GM12864 (cell line): ENCODE results near the gene NELL2.

Experiments used
- DNase-seq: peaks from one replicate; pipeline ENCODE4 v3.0.0-alpha.2; 2011; ENCODE audit warnings: low read depth
- H3K4me3 ChIP-seq: 2 replicates; pipeline ENCODE4 v1.5.1; 2011; ENCODE audit warnings: mild to moderate bottlenecking, low read depth, low read length, control low read depth
- CTCF ChIP-seq: IDR thresholded peaks from 2 replicates; pipeline ENCODE4 v1.5.1; 2011; ENCODE audit warnings: low read depth, mild to moderate bottlenecking, moderate library complexity, low read length, control low read depth, inconsistent platforms; ENCODE audit errors: missing control alignments

NELL2 gene

DNA sequence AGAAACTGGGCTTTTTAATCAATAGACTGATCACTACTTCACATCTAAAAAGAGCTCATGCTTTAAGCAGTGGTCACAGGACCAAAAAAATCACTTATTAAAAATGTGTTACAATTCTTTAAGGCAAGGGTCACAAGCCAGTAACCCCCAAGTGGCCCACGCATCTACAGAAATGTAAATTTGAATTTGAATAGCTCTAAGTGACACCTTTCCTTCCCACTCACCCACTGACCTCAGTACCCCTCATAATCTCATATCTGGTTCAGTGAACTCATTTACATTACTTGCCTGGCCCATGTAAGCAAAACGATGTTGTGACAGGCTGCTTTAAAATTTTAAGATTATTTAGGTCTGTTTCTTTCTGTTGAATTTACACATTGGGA, 27.4 kb downstream of the NELL2 start:
- TF ChIP-seq CTCF = no peak
- peak; percentile 16 for DNase-seq
- H3K4me3 ChIP-seq = no peak overlapping the region

DNA sequence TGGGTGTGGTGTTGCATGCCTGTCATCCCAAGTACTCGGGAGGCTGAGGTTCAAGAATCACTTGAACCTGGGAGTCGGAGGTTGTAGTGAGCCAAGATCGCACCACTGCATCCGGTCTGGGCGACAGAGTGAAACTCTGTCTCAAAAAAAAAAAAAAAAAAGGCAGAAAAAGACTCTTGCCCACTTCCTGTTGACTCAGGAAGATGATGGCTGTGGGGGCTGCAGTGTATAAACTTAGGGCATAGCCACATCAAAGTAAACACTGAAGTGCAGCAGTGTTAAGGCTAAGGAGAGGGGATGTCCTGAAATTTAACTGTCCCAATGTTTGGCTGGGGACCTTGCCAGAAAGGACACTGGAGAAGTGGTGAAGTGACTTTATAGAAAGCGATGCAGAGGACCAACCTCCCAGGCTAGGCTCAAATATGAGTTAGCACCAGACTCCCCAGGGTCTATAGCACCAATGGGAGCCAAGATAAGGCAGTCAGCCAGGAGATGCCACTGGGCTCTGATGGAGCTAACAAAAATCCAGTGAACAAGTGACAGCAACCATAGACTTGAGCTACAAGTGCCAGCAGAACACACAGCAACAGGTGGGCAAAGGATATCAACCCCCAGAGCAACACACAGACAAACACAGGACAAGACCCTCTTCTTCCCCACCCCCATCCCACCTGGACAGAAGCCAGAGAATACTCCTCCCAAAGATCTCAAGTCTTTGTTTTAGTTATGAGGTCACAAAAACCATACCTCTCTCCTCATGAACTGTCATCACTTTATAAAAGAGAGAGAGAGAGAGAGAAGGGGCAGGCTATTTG, 28.0 kb downstream of the NELL2 start:
- no peak for TF ChIP-seq CTCF
- H3K4me3 ChIP-seq = no peak overlapping the region
- DNase-seq = peak; percentile 49

DNA sequence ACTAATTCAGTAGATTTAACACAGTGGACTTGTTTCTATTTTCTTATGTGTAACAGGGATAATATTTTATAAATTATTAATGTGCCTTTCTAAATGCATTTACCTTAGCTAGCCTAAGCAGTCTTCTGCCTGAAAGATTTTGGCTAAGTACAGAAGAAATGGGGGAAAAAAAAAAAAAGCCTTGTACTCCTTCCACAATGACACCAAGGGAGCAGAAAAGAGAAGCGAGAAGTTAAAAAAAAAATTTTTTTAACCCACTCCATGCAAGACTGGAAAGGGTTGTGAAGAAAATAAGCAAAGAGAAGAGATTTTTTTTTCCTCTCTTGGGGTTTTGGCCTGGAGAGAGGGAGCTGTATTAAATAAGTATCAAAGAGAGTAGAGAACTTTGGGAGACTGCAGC, 28.7 kb downstream of the NELL2 start:
- TF ChIP-seq CTCF = no peak
- no peak overlapping the region for H3K4me3 ChIP-seq
- DNase-seq = no peak

GRCh38 chr12:44846826-44847225, 29.3 kb downstream of the NELL2 start:
- DNase-seq = no peak
- H3K4me3 ChIP-seq = no peak overlapping the region
- TF ChIP-seq CTCF = no peak

DNA sequence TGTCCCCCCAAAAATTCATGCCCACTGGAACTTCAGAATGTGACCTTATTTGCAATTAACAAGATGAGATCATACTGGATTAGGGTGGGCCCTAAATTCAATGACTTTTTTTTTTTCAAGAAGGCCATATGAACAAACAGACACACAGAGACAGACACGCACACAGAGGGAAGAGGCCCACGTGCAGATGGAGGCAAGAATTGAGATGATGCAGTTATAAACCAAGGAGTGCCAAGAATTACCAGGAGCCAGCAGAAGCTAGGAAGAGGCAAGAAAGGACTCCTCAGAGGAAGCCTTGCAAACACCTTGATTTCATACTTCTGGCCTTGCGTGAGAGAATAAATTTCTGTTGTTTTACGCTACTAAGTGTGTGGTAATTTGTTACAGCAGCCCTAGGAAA, 33.4 kb downstream of the NELL2 start:
- TF ChIP-seq CTCF = no peak
- no peak for DNase-seq

DNA sequence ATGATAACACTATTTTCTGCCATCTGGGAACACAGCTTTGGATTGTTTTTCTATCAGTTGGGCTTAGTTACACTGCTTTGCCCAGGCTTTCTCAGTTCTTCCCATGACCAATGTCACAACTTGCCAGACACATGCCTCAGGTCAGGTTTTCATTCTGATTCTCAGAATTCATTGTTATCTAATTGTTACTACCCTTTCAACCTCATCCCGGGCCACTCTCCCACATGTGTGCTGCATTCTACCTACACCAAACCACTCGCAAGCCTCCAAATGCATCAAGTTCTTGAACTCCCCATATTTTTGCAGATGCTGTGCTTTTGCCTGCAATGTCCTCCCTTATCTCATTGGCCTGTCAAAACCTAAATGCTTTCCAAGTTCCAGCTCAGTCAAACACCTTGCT, 36.3 kb downstream of the NELL2 start:
- DNase-seq = no peak
- TF ChIP-seq CTCF = no peak
- H3K4me3 ChIP-seq = no peak overlapping the region

More for the DNA sequence above, 33.4 kb downstream of the NELL2 start:
- H3K4me3 ChIP-seq = no peak overlapping the region
